ENCODE data around the gene NPAS2. TPM values are rescaled to one million over a fixed set of nuclear protein-coding genes. Genes with fewer than 3 reads are reported as not detected.

The NPAS2 gene
- total and polyA plus RNA-seq, 4 donors: 5.9 to 17.1 (median 10.4) TPM

DNA sequence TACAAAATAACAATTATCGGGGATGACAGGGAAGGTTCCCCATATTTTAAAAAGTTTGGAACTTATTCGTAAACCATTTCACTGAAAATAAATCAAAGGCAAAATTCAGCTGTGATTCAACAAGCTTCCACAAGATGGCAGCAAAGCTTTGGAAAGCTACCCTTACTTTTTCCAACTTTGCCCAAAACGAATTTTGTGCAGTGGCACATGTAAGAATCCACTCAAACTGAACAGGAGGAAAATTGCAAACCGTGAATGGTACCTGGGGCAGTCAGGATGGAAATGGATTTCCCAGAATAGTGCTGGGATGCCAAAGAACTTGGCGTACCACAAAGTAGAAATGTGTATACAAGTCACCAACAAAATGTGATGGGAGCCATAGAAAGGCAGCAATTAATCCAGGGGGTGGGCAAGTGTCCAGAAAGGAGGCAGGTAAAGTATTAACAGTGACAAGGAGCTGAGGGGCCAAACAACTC is 192.8 kb downstream of the NPAS2 start:
- WGBS, 2 donors: 36 to 50% methylated on average over 5 of the region's 5 CpGs
- Histone ChIP-seq H3K27ac (ENCODE audit: low read depth in 1 of 2, low read length in 1 of 2) (peak overlapping the region in 1 of 2 donors; percentile 5), H3K4me3 (no peak overlapping the region), H3K9ac (ENCODE audit: insufficient read depth in 1 of 2, low read length in 2 of 2) (no peak overlapping the region), H3K36me3 (ENCODE audit: control insufficient read depth in 4 of 4, insufficient read depth in 4 of 4, low read length in 4 of 4) (peaks cover 6 to 25% (median 12%) of the 10 kb centered on the region in 4 donors), H3K9me3 (ENCODE audit: control insufficient read depth in 4 of 4, insufficient read depth in 3 of 4, low read length in 3 of 4) (no peaks in the 10 kb centered on the region), H3K27me3 (ENCODE audit: control insufficient read depth in 3 of 3, insufficient read depth in 3 of 3, low read length in 2 of 3) (no peaks in the 10 kb centered on the region), H3K4me1 (ENCODE audit: control insufficient read depth in 5 of 5, insufficient read depth in 5 of 5, low read length in 5 of 5) (peaks cover 0 to 2% (median 0%) of the 10 kb centered on the region in 5 donors)
- TF ChIP-seq CTCF (IDR thresholded peaks at IDR 0.05; ENCODE audit: control extremely low read depth, extremely low read depth): peak; percentile 65
- peak; percentile 51 to 76 (median 66) for DNase-seq
- peak; percentile 49 for ATAC-seq (ENCODE audit: insufficient read depth, low FRiP score)

GRCh38 chr2:101014264-101014857 is 194.4 kb downstream of the NPAS2 start:
- 95 to 97% methylated on average over 6 of the region's 6 CpGs for WGBS, 2 donors
- ATAC-seq (ENCODE audit: insufficient read depth, low FRiP score) (no peak), DNase-seq (no peak)
- no peak overlapping the region for H3K27ac ChIP-seq (ENCODE audit: low read depth in 1 of 2, low read length in 1 of 2)
- no peak for TF ChIP-seq CTCF (IDR thresholded peaks at IDR 0.05; ENCODE audit: control extremely low read depth, extremely low read depth)
- H3K4me3 ChIP-seq: no peak overlapping the region
- H3K27me3 ChIP-seq (ENCODE audit: control insufficient read depth in 3 of 3, insufficient read depth in 3 of 3, low read length in 2 of 3): no peaks in the 10 kb centered on the region
- H3K4me1 ChIP-seq (ENCODE audit: control insufficient read depth in 5 of 5, insufficient read depth in 5 of 5, low read length in 5 of 5): peaks cover 0 to 2% (median 0%) of the 10 kb centered on the region in 5 donors
- H3K9ac ChIP-seq (ENCODE audit: insufficient read depth in 1 of 2, low read length in 2 of 2): no peak overlapping the region
- H3K9me3 ChIP-seq (ENCODE audit: control insufficient read depth in 4 of 4, insufficient read depth in 3 of 4, low read length in 3 of 4): no peaks in the 10 kb centered on the region
- peaks cover 9 to 21% (median 14%) of the 10 kb centered on the region in 4 donors for H3K36me3 ChIP-seq (ENCODE audit: control insufficient read depth in 4 of 4, insufficient read depth in 4 of 4, low read length in 4 of 4)

DNA sequence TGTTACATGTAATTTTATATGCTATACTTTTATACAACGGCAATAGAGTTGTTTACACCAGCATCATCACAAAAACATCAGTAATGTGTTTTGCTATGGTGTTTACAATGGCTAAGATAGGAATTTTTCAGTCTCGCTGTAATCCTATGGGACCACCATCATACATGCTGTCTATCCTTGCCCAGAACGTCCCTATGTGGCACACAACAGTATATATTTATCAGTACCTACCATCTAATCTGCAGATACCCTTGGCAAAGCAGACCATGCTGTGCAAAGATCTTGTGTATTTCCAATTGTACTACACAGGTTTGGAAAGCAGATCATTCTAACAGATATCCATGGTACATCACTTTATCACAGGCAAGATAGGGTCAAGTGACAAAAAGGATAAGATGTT is 197.4 kb downstream of the NPAS2 start:
- Histone ChIP-seq H3K9me3 (ENCODE audit: control insufficient read depth in 4 of 4, insufficient read depth in 3 of 4, low read length in 3 of 4) (no peaks in the 10 kb centered on the region), H3K4me1 (ENCODE audit: control insufficient read depth in 5 of 5, insufficient read depth in 5 of 5, low read length in 5 of 5) (peaks cover 0 to 2% (median 0%) of the 10 kb centered on the region in 5 donors), H3K27me3 (ENCODE audit: control insufficient read depth in 3 of 3, insufficient read depth in 3 of 3, low read length in 2 of 3) (no peaks in the 10 kb centered on the region), H3K36me3 (ENCODE audit: control insufficient read depth in 4 of 4, insufficient read depth in 4 of 4, low read length in 4 of 4) (peaks cover 17 to 27% (median 23%) of the 10 kb centered on the region in 4 donors), H3K4me3 (no peak overlapping the region), H3K9ac (ENCODE audit: insufficient read depth in 1 of 2, low read length in 2 of 2) (no peak overlapping the region), H3K27ac (ENCODE audit: low read depth in 1 of 2, low read length in 1 of 2) (no peak overlapping the region)
- DNase-seq (no peak), ATAC-seq (ENCODE audit: insufficient read depth, low FRiP score) (no peak)
- TF ChIP-seq CTCF (IDR thresholded peaks at IDR 0.05; ENCODE audit: control extremely low read depth, extremely low read depth): no peak
- WGBS, 2 donors: 92 to 96% methylated on average over 3 of the region's 3 CpGs
